HG02840 (cell line): ENCODE measurements around the gene TUBA4B.

ENCODE experiments used
- ATAC-seq: cut with Tn5 transposase; IDR thresholded peaks from one replicate; pipeline ENCODE4 v1.9.1; 2021; ENCODE audit warnings: mild to moderate bottlenecking, moderate library complexity, moderate number of reproducible peaks; ENCODE audit not compliant: unreplicated experiment, low FRiP score

Gene TUBA4B

DNA sequence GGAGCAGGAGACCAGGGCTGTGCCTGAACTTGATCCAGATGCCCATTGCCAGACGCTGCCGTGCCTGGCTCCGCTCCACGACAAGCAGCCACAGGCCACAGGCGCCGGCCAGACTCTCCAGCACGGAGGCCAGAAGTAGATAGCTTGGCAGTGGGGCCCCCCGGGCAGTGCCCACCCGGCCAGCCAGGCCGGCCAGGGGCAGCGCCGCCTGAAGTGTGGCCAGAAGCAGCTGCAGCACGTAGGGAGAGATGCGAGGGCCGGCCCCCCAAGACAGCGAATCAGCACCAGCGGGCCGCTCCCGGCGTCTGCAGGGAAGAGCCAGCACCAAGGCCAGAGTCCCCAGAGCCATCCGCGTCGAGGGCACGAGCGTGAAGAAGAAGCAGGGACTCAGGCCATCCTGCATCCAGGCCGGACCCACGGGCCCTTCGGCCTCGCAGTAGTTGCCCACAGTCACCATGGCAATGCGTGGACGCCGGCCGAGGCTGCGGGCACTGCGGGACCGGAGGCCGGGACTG lies 34.8 kb upstream of the TUBA4B start:
- ATAC-seq = peak; percentile 23

- peak; percentile 75 for ATAC-seq
Observed at GRCh38 chr2:219218732-219219701, 34.0 kb upstream of the TUBA4B start, which contains the start of gene ABCB6. TSS of gene ABCB6 (minus strand) at chr2:219218958. CDS start at chr2:219218673, 285 bp downstream.

DNA sequence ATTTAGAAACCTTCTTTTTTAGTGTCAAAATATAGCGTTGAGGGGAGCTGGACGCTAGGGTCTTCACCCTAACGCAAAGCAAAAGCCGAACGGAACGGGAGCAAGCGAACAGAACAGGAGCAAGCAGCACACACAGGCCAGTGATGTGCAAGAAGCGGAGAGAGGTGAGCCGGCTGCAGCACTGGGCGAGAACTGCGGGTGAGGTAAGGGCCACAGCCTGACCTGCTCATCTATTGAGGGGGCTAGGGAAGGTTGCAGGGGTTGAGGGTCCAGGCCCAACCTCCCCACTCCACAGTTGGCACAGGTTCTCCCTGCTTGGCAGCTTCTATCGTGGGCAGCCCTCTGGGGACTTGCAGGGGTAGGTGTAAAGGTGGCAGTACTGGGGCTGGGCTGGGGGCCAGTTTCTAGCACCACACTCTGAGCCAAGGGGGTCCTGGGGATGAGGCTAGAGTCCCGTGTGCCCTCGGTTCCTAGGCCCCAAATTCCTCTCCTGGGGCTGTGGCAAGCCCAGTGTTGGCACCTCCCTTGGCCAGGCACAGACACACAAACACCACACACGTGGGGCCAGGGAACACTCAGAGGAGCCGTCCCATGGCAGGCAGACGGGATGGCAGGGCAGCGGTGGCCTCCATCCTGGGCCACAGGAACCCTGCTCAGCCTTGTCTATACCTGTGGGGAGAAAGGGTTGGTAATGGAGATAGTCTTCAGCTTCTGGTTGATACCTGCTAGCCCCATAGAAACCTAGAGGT lies 33.1 kb upstream of the TUBA4B start:
- ATAC-seq = no peak

GRCh38 chr2:219220652-219221402 lies 32.2 kb upstream of the TUBA4B start:
- ATAC-seq = no peak

DNA sequence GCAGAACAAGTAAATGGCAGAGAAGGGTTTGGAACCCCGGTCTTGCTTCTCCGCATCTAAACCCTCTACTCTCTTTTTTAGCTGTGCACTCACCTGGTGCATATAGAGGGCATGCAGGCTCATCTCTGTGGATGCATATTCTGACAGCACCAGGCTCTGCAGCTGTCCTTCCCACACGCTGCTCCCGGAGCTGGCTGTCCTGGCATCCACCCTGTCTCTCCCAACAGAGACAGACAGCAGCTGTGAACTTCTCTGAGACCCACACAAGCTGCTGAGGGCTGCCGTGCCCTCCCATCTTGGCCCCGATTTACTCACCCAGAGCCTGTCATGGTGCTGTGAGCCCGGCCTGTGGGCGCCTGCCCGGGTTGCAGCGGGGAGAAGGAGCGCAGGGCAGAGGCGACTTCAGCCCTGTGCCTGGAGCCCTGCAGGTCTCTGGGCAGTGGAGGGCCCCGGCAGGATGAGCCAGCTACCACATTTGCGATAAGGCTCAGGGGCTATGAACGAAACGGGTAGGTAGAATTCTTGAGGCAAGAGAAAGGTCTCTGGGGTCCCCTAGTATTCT lies 31.0 kb upstream of the TUBA4B start:
- no peak for ATAC-seq

- no peak for ATAC-seq
Observed at GRCh38 chr2:219223831-219224610, 29.0 kb upstream of the TUBA4B start.

DNA sequence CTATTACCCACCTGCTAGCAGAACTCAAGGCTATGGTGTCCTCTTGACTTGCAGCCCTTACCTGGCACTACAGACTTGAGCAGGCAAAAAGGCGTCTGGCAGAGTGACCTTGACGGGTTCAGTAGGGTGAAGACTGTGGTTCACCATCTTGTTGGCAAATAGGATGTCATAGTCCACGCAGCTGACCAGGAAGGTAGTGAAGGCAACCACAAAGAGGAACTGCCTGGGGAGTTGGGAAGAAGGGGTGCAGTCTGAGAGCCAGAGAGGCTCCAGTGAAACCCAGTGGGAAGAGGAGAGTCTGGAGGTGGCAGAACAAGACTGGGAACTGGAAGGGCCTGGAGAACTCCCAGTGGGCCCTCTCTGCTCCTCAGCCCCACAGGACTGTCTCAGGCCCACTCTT lies 27.7 kb upstream of the TUBA4B start:
- no peak for ATAC-seq

GRCh38 chr2:219228041-219228910 lies 24.8 kb upstream of the TUBA4B start:
- ATAC-seq = no peak

DNA sequence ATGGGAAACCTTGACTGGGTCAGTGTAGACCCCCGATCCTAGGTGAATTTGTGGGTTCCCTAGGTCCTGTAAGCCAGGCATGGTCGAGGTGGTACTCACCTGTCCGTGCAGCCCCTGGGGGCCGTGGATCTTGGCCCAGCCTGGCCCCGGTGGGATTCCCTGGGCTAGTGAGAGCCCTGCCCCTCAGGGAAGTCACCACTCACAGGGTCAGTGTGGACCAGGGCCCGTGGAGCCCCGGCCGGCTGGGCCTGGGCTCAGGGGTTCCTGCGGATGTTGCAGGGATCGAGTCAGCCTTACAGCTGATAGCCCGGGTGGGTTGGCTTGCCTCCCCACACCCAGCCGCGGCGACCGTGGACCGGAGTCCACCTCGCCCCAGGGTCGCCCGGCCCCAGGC lies 24.1 kb upstream of the TUBA4B start:
- peak; percentile 13 for ATAC-seq

GRCh38 chr2:219229305-219230058 lies 23.6 kb upstream of the TUBA4B start, which contains the start of the genes ANKZF1 and ATG9A:
TSS of gene ANKZF1 (plus strand) at chr2:219229806. CDS start at chr2:219230258, 452 bp downstream.
TSS of gene ATG9A (minus strand) at chr2:219229636. CDS start at chr2:219228024, 1,612 bp downstream.
- peak; percentile 98 for ATAC-seq

DNA sequence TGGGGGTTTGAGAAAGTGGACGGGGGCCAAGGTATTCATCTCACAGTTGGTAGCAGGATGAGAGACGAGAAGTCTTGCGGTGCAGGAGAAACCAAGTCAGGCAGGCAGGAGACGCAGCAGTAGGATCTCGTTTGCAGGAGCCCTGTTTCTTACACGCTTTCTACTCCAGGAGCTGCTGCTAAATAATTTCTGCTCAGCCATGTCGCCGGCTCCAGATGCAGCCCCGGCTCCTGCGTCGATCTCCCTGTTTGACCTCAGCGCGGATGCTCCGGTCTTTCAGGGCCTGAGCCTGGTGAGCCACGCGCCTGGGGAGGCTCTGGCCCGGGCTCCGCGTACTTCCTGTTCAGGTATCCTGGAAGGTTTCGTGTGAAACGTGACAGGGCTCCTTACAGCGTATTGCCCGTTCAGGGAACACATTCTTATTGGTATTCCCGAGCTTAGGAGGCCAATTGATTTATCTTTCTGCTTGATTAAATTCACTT lies 22.9 kb upstream of the TUBA4B start:
- ATAC-seq = peak; percentile 4

GRCh38 chr2:219234331-219234730 lies 18.7 kb upstream of the TUBA4B start:
- no peak for ATAC-seq

DNA sequence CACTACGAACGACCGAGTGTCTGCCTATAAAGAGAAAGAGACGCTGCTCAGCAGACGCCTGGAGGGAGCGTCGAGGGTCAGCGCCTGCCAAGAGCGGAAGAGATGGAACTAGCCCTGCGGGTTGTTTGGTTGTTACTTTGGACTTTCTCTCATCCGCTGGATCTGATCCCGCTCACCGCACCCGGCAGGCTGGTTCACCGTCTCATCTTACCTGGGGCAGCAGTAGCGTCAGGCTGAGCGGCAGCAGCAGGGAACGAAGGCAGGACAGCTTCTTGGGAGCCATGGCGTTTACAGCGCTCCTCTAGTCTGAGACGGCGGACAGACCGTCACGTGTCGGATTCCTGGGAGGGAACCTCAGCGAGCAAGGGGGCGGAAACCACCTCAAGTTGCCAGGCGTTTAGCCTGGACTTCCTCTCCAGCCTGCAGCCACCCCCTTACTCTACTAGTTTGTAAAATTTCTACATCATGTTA lies 9.7 kb upstream of the TUBA4B start:
- ATAC-seq = no peak

DNA sequence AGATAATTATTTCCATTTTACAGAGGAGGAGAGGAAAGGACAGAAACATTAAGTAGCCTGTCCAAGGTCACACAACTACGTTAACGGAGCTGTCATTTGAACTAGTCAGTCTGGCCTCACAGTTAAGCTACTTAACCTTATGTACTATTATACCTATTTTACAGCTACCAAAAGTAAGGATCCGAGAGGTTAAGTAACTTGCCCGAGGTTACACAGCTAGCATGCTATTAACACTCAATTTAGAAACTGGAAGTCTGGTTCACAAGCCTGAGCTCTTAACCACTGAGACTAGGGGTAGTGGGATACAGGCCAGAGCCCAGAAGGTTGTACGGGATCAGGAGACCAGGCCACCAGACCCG lies 8.3 kb upstream of the TUBA4B start:
- ATAC-seq = no peak

GRCh38 chr2:219245148-219245898 lies 7.7 kb upstream of the TUBA4B start, which contains the start of the genes GLB1L and STK16:
TSS of gene GLB1L (minus strand) at chr2:219245444. CDS start at chr2:219243573, 1,871 bp downstream.
TSS of gene STK16 (plus strand) at chr2:219245479. CDS start at chr2:219246000, 521 bp downstream.
- peak; percentile 64 for ATAC-seq

GRCh38 chr2:219245899-219246230 lies 7.2 kb upstream of the TUBA4B start:
- no peak for ATAC-seq
